ENCODE measurements around the gene NMNAT3. TPM values are rescaled to one million over a fixed set of nuclear protein-coding genes. Genes with fewer than 3 reads are reported as not detected.

The NMNAT3 gene
- total RNA-seq, 1 donor from 2014 or later: 4.6 TPM

GRCh38 chr3:139523166-139523565 lies 154.6 kb downstream of the NMNAT3 start:
- no peak for DNase-seq (ENCODE audit: low spot score)

- DNase-seq (ENCODE audit: low spot score): no peak
Measured at GRCh38 chr3:139522421-139522820, 155.4 kb downstream of the NMNAT3 start.

GRCh38 chr3:139521816-139522215 lies 156.0 kb downstream of the NMNAT3 start:
- no peak for DNase-seq (ENCODE audit: low spot score)

DNA sequence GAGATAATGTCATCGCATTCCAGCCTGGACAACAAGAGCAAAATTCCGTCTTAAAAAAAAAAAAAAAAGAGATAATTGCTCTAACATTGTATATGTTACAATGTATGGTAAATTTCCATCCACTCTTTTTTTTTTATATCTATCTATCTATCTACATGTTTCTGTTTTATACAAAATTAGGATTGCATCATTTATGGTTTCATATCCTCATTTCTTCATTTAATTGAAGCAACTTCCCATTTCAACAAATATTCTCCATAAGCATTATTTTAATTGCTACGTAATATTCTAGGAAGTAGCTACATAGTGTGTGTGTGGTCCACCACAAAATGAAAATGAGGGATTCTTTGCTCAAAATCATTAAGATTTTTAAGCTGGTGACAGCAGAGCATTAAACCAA lies 156.6 kb downstream of the NMNAT3 start:
- DNase-seq (ENCODE audit: low spot score): no peak

GRCh38 chr3:139519998-139520737 lies 157.6 kb downstream of the NMNAT3 start:
- no peak for DNase-seq (ENCODE audit: low spot score)

DNA sequence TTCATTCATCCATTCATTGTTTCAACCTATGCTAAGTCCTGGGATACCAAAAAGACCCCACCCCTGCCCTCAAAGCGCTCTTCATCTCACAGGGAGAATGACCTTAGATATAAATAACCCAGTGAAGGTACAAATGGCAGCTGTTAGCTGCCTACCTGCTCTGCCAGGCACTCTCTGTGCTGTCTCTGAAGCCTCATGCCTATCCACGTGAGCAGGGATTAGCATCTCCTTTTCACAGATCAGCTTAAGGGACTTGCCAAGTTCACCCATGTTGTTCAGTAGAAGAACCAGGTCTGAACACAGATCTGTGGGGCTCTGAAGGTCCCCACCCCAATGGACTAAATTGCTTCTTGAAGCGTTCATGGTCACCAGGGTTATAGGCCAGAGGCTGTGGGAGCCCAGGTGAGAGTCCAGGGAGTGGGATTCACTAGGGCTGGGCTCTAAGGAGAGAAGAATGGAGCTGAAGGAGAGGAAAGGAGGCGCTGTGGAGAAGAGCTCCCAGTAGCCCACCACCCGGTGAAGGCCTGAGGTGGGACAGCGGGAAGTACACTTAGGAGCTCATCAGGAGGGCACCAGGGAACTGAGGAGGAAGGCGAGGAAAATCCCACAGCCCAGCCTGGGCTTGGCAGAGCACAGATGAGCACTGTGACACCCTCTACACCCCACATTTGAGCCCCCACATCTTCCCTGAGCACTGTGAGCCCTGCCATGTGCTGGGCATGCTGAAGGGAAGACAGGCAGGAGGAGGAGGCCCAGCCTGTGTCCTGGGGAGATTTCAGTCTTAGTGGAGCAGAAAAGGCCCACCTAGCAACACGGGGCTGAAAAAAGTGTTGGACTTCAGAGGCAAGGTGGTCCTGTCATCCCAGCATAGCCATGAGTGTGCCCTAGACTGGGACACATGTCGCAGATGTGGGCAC lies 158.6 kb downstream of the NMNAT3 start:
- no peak for DNase-seq (ENCODE audit: low spot score)

DNA sequence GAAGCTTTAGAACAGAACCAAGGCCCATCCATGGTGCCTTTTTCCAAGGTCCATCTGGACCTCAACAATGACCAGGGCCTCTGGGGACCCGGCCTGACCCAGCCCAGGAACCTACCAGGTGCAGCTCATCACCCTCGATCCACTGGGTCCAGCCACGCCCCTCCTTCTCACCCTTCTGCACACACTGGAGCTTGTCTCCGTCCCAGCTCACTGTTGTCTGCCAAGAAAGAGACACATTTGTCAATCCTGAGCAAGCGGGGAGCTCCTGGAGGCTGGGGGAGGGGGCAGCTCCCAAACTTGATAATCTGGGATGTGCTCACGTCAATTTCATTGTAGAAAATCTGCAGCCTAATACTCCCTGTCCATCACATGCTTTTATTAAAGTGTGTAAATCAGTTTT lies 159.5 kb downstream of the NMNAT3 start:
- DNase-seq (ENCODE audit: low spot score): no peak

GRCh38 chr3:139517321-139518065 lies 160.3 kb downstream of the NMNAT3 start:
- no peak for DNase-seq (ENCODE audit: low spot score)

DNA sequence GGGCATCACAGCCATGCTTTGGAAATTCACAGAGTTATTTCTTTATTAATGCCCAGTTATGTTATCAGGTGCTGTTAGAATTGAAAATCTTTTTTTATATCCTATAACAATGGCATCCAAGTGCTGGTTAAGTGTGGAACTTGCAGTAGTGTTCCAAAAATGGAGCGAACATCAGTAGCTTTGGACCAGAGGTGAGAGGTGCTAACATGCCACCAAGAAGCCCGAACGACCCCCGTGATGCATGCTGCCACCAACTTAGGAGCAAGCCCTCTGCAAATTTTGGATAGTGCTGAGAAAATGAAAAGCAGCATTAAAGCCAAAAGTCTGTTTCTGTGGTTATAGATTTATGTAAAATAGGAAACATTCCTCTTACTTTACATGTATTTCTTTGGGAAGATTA lies 163.0 kb downstream of the NMNAT3 start:
- no peak for DNase-seq (ENCODE audit: low spot score)

Other genes starting within 250 kb of the NMNAT3 start
- gene RBP2, start 201.5 kb downstream of the NMNAT3 start, total RNA-seq: 5.3 TPM
- gene RBP1, start 138.2 kb downstream of the NMNAT3 start, total RNA-seq: 11.9 TPM

All from mesenteric fat pad (tissue), 1 donor.